Osteocyte (in vitro differentiated cells): Measurements from ENCODE around the gene LOXL1. TPM values are rescaled to one million over a fixed set of nuclear protein-coding genes. Genes with fewer than 3 reads are reported as not detected.

Experiments used
- DNase-seq: peaks from one replicate; pipeline ENCODE4 v3.0.0; 2021; ENCODE audit warnings: mixed read lengths; ENCODE audit not compliant: unreplicated experiment; ENCODE audit errors: extremely low spot score
- H3K27ac Mint-ChIP-seq: one replicate; pipeline ENCODE4 v1.8.0; 2021; ENCODE audit warnings: mild to moderate bottlenecking, mixed read lengths; ENCODE audit not compliant: unreplicated experiment
- H3K27me3 Mint-ChIP-seq: one replicate; pipeline ENCODE4 v1.8.0; 2021; ENCODE audit warnings: mixed read lengths; ENCODE audit not compliant: unreplicated experiment
- H3K36me3 Mint-ChIP-seq: one replicate; pipeline ENCODE4 v1.8.0; 2021; ENCODE audit warnings: mixed read lengths; ENCODE audit not compliant: unreplicated experiment
- H3K4me1 Mint-ChIP-seq: one replicate; pipeline ENCODE4 v1.8.0; 2021; ENCODE audit warnings: mixed read lengths; ENCODE audit not compliant: unreplicated experiment
- H3K4me3 Mint-ChIP-seq: one replicate; pipeline ENCODE4 v1.8.0; 2021; ENCODE audit warnings: mild to moderate bottlenecking, moderate library complexity, mixed read lengths; ENCODE audit not compliant: unreplicated experiment
- H3K9me3 Mint-ChIP-seq: one replicate; pipeline ENCODE4 v1.8.0; 2021; ENCODE audit warnings: mixed read lengths; ENCODE audit not compliant: unreplicated experiment
- CTCF ChIP-seq: fragments of 200-600 bp; sonication (generic); IDR thresholded peaks from 2 replicates; pipeline ENCODE4 v1.5.0; 2021; ENCODE audit warnings: antibody characterized with exemption, mild to moderate bottlenecking, moderate library complexity
- total RNA-seq: library from RNA; stranded (reverse); gene quantifications from 2 replicates; pipeline ENCODE4 v1.2.1, GENCODE V29; 2021

LOXL1 gene
- total RNA-seq, 1 donor from 2014 or later, result 417 TPM

- no peaks in the 10 kb centered on the region for H3K27me3 Mint-ChIP-seq
- H3K4me1 Mint-ChIP-seq, result peaks cover 84% of the 10 kb centered on the region
- H3K27ac Mint-ChIP-seq, result peak overlapping the region; percentile 83
- peak overlapping the region; percentile 1 for H3K4me3 Mint-ChIP-seq
- no peaks in the 10 kb centered on the region for H3K9me3 Mint-ChIP-seq
- DNase-seq, result no peak
- no peak for TF ChIP-seq CTCF
- peaks cover 18% of the 10 kb centered on the region for H3K36me3 Mint-ChIP-seq
These were observed 14.1 kb downstream of the LOXL1 start for GRCh38 chr15:73940061-73940981.

- Mint-ChIP-seq H3K9me3 (no peaks in the 10 kb centered on the region), H3K4me3 (no peak overlapping the region), H3K27me3 (no peaks in the 10 kb centered on the region), H3K27ac (peak overlapping the region; percentile 88), H3K36me3 (peaks cover 20% of the 10 kb centered on the region), H3K4me1 (peaks cover 77% of the 10 kb centered on the region)
- no peak for TF ChIP-seq CTCF
- peak; percentile 88 for DNase-seq
These were observed 14.8 kb downstream of the LOXL1 start for GRCh38 chr15:73941044-73941443.

GRCh38 chr15:73941449-73941848 is 15.2 kb downstream of the LOXL1 start:
- DNase-seq, result no peak
- Mint-ChIP-seq H3K27me3 (no peaks in the 10 kb centered on the region), H3K9me3 (no peaks in the 10 kb centered on the region), H3K27ac (peak overlapping the region; percentile 88), H3K4me3 (no peak overlapping the region), H3K36me3 (peaks cover 22% of the 10 kb centered on the region), H3K4me1 (peaks cover 73% of the 10 kb centered on the region)
- no peak for TF ChIP-seq CTCF

- Mint-ChIP-seq H3K4me1 (peaks cover 67% of the 10 kb centered on the region), H3K36me3 (peaks cover 27% of the 10 kb centered on the region), H3K4me3 (no peak overlapping the region), H3K9me3 (no peaks in the 10 kb centered on the region), H3K27ac (peak overlapping the region; percentile 88), H3K27me3 (no peaks in the 10 kb centered on the region)
- DNase-seq, result no peak
- no peak for TF ChIP-seq CTCF
These were observed 15.8 kb downstream of the LOXL1 start for GRCh38 chr15:73941871-73942635.
